ENCODE results near the gene ENPP7.

Gene ENPP7

GRCh38 chr17:79732254-79732653 is 1.5 kb downstream of the ENPP7 start:
- DNase-seq (ENCODE audit: low read depth in 2 of 2) = no peak

DNA sequence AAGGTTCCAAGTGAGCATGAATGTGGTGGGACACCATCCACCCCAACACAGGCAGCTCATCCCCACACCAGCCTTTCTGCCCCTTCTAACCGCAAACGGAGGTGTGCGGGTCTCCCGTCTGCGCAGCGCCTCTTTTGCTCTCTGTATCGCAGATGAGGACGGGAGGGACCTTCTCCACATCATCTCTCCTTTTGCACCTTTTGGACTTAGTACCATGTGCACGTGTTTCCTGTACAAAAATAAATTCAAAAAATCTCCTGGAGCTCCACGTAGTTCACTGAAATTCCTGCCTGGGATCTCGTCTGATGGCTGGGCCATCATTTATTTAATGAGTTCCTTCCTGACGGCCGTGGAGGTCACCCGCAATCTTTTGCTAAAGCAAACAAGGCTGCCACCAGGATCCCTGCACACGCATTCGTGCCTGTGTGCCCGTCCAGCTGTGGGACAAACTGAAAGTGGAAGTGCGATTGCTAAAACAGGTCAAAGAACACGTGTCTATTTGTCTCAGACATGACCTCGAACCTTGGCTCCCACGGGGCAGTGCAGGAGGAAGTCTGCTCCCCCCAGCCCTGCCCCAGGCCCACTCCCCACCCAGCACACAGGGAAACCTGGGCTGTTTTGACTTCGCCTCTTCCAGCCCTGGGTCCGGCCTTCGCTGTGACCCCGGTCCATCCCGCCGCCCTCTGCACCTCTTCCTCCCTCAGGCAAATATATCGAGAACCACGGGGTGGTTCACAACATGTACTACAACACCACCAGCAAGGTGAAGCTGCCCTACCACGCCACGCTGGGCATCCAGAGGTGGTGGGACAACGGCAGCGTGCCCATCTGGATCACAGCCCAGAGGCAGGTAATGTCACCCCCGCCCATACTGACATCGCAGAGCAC is 2.3 kb downstream of the ENPP7 start:
- DNase-seq (ENCODE audit: low read depth in 2 of 2) = no peak

GRCh38 chr17:79733692-79734070 is 2.9 kb downstream of the ENPP7 start:
- DNase-seq (ENCODE audit: low read depth in 2 of 2) = no peak

DNA sequence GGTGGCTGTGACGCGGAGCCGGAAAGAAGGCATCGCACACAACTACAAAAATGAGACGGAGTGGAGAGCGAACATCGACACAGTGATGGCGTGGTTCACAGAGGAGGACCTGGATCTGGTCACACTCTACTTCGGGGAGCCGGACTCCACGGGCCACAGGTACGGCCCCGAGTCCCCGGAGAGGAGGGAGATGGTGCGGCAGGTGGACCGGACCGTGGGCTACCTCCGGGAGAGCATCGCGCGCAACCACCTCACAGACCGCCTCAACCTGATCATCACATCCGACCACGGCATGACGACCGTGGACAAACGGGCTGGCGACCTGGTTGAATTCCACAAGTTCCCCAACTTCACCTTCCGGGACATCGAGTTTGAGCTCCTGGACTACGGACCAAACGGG is 4.4 kb downstream of the ENPP7 start:
- DNase-seq (ENCODE audit: low read depth in 2 of 2) = no peak

GRCh38 chr17:79737046-79737921 is 6.5 kb downstream of the ENPP7 start:
- DNase-seq (ENCODE audit: low read depth in 2 of 2) = no peak

DNA sequence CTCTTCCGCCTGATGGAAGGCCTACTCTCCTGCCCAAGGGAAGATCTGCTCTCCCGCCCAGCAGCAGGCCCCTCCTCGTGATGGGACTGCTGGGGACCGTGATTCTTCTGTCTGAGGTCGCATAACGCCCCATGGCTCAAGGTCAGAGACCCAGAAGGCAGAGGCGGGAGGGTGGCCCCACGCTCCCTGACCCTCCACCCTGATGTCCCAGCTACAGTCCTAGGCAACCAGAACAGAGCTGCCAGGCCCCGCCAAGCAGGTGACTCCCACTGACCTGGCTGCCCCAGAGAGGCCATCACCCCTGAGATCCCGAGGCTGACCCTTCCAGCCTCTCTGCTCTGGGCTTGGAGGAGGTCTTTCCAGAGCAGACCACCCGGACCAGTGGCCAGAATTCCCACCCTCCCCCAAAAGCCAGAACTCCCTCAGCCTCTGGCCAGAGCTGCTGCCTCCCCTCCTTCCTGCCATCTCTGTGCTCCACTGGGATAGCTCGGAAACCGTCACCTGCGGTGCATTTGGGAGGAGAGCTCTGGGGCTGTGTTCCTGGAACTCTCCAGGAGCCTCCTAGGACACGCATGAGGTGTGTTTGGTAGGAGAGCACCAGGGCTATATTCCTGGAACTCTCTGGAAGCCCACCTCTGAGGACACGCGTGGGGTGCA is 7.3 kb downstream of the ENPP7 start:
- no peak for DNase-seq (ENCODE audit: low read depth in 2 of 2)

DNA sequence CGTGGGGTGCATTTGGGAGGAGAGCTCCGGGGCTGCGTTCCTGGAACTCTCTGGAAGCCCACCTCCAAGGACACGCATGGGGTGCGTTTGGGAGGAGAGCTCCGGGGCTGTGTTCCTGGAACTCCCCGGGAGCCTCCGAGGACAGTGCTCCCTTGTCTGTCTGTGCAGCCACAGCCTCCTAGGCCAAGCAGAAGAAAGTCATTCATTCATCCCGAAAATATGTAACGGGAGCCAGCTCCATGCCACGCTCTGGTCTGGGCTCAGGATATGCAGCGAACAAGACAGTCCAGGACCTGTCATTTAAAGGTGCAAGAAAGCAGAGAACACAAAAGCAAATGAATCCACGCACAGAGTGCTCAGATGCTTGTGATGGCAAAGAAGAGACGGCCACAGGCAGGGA is 7.9 kb downstream of the ENPP7 start:
- DNase-seq (ENCODE audit: low read depth in 2 of 2) = no peak

DNA sequence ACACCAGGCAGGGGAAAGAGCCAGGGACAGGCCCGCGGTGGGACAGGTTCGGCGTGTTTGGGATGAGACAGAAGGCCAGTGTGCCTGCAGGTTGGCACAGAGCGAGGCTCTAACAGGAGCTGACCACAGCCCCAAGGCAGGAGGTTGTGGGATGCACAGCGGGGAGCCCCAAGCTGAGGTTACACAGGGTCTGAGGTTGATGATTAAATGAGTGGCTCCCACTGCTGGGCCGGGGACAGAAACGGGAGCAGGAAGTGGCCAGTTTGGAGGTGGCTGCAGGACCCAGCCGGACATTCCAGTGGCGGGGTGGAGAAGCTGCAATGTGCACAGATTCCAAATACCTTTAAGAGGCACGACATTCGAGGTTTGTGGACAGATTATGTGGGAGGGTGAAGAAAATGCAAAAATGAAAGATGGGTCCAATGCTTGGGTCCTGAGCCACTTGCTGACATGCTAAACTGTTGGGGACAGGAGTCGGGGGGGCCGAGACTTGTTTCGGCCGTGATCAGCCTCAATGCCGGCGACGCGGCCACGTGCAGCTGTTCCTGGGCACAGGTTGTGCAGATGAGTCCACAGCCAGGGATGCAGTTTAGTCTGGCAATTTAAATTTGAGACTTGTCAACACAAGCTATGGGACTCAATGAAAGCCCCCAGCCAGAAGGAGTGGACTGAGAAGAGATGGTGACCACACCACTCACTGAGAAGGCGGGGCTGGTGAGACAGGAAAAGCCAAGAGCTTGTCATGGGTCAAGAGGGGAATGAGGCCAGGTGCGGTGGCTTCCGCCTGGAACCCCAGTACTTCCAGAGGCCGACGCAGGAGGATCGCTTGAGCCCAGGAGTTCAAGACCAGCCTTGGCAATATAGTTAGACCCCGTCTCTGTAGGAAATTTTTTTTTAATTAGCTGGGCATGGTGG is 8.7 kb downstream of the ENPP7 start:
- no peak for DNase-seq (ENCODE audit: low read depth in 2 of 2)

DNA sequence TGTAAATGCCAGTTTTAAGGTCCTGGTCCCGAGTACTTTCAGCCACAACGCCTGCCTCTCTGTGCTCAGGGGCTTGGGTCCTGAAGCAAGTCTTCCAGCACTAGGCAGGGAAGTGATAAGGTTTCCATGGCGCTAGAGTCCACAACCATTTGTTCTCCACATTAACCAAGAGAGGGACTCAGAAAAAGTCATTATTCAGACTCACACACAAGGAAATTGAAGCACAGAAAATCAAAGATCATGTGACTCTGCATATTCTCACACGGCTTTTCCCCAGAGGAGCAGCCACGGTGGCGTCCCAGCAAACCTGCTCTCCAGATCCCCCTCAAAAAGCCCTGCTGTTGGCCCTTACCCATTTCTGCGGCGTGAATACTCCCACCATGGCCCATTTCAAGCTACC is 9.7 kb downstream of the ENPP7 start:
- DNase-seq (ENCODE audit: low read depth in 2 of 2) = no peak

DNA sequence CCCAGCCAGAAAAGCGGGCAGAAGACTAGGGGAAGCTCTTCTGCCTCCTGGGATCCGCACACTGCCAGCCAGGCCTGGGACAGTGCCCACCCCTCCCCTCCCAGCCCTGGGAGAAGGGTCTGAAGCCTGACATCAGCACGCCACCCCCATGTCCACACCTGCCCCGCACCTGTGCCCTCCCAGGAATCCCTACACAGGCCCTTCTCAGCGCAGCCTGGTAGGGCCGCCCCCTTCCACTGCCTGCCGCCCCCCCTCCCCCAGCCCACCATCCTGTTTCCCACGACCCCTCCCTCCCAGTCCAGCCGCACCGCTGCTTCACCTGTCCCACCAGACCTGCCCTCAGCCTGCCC is 10.6 kb downstream of the ENPP7 start:
- no peak for DNase-seq (ENCODE audit: low read depth in 2 of 2)

GRCh38 chr17:79741751-79742588 is 11.2 kb downstream of the ENPP7 start:
- peak; percentile 44 to 49 for DNase-seq (ENCODE audit: low read depth in 2 of 2)

DNA sequence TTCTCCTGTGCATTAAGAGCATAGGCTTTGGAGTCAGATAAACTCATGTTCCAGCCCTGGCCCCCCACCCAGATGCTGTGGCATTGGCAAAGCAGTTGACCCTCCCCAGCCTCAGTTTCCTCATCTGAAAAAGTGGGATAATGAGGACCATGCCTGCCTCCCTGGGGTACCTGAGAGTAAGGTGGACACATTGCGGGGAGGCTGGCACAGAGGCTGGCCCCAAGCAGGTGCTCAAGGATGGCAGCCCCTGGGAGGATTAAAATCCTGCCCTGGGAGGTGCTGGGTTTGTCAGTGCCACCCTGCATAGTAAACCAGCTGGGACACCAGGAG is 11.8 kb downstream of the ENPP7 start:
- DNase-seq (ENCODE audit: low read depth in 2 of 2) = no peak

DNA sequence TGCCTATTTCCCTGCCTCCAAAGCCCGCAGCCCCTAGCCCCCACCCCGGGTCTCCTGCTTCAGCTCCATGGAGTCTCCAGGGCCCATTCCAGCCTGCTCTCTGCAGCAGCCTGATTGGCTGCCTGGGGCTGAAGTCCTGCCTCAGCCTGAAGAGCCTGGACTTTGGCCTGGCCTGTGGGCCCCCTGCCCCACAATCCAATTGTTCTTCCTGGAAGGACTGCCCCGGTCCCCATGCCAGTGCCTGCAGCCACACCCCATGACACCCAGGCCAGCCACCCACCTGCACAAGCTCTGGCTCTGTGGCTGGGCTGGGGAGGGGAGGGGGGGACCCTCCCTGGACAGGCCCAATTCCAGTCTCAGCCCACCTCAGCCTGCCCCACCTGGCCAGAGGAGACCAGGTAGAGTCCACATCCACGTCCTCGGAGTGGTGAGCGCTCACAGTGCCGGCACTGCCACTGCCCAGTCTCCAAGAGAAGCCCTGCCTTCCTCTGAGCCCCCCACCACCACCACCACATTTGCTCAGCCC is 12.3 kb downstream of the ENPP7 start:
- no peak for DNase-seq (ENCODE audit: low read depth in 2 of 2)

DNA sequence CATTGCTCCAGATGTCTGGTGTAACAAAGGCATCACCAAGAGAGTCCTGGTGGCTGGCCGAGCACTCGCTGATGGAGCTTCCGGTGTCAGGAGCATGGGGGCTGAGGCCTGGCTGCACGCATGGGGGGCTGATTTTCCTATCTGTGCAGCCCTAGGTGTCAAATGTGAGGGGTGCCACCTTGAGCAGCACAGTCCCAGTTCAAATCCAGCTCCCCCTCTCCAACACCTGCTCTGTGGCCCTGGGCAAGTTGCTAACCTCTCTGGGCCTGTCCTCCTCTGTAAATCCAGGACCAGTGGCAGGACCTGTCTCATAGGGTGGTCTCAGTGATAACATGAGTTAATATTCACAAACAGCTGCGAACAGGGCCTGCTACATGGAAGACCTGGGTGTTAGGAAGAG is 12.9 kb downstream of the ENPP7 start:
- DNase-seq (ENCODE audit: low read depth in 2 of 2) = no peak

DNA sequence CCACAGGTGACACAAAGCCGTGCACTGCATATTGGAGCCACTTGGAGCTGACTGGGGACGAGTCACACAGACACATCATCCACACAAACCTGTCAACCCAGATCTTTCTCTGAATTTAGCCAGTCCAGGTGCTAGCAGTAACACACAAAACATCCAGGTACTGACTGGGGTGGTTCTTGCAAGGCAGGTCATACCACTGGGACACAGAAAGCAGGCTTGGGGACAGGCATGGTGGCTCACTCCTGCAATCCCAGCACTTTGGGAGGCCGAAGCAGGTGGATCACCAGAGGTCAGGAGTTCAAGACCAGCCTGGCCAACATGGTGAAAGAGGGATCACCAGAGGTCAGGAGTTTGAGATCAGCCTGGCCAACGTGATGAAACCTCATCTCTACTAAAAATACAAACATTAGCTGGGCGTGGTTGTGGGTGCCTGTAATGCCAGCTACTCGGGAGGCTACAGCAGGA is 14.9 kb downstream of the ENPP7 start:
- no peak for DNase-seq (ENCODE audit: low read depth in 2 of 2)

DNA sequence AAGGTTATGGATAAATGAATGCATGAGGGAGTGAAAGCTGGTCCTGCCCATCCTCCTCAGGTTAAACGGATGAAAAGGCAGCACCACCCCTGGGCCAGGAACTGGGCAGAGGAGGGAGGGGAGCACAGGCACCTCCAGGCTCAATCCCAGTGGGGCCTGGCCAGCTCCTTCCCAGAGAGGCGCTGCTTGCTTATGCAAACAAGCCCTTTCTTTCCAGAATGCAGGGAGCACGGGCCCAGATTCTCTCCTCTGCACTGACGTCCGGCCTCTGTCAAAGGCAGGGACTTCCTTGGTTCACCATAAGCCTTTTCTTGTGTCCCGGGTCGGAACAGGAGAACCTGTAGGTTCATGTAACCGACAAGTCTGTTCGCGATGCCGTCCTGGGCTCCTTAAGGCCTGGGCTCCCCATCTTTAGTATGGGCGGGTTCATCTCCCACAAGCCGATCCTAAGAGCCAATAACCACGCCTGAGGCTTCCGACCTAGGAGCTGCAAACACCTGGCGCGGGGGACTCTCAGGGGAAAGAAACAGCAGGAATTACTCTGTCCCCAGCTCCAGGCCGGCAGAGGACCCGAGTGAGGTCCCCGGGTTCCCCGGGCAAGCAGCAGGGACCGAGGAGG is 16.3 kb downstream of the ENPP7 start:
- DNase-seq (ENCODE audit: low read depth in 2 of 2) = no peak

GRCh38 chr17:79747508-79748294 is 17.0 kb downstream of the ENPP7 start:
- DNase-seq (ENCODE audit: low read depth in 2 of 2) = no peak

GRCh38 chr17:79748295-79749099 is 17.8 kb downstream of the ENPP7 start:
- DNase-seq (ENCODE audit: low read depth in 2 of 2) = no peak
